ENCODE data around the gene CDPF1. TPM values are rescaled to one million over a fixed set of nuclear protein-coding genes. Genes with fewer than 3 reads are reported as not detected.

The CDPF1 gene
- total and polyA plus RNA-seq, 2 of the 4 experiments (the other 2 are of a cell fraction), result 11.5 to 14.5 TPM

- Histone ChIP-seq H3K4ac (ENCODE audit: low read depth, low read length) (no peak overlapping the region), H3K27ac (ENCODE audit: insufficient read depth, low read length) (no peak overlapping the region), H2BK20ac (ENCODE audit: low read depth, low read length) (no peak overlapping the region), H4K20me1 (ENCODE audit: insufficient read depth, low read length) (no peaks in the 10 kb centered on the region; the same call in 1 of the 2 replicates), H3K9me1 (ENCODE audit: insufficient read depth, low read length) (peaks cover 4% of the 10 kb centered on the region), H3K4me2 (ENCODE audit: low read depth, low read length) (no peak overlapping the region), H3K27me3 (ENCODE audit: control insufficient read depth, insufficient read depth, low read length) (no peaks in the 10 kb centered on the region), H2AK5ac (ENCODE audit: low read depth, low read length) (no peak overlapping the region), H2AFZ (replicated peaks; ENCODE audit: low read length, poor library complexity) (no peak overlapping the region), H4K5ac (ENCODE audit: low read depth, low read length) (no peak overlapping the region), H2BK5ac (ENCODE audit: low read depth, low read length, poor library complexity, severe bottlenecking) (no peak overlapping the region), H3K4me3 (ENCODE audit: insufficient read depth, low read depth, low read length) (no peak overlapping the region), H2BK15ac (ENCODE audit: low read depth, low read length) (no peak overlapping the region), H3K79me1 (ENCODE audit: low read depth in 1 of 2, low read length in 2 of 2) (peaks cover 4 to 7% of the 10 kb centered on the region in 2 experiments; a peak in 2 of 4 replicates), H3K14ac (replicated peaks; ENCODE audit: low read depth, low read length) (no peak overlapping the region), H4K91ac (ENCODE audit: insufficient read depth, low read depth, low read length) (no peak overlapping the region), H3K9ac (ENCODE audit: low read depth, low read length) (no peak overlapping the region), H3K4me1 (ENCODE audit: control insufficient read depth, insufficient read depth, low read length) (no peaks in the 10 kb centered on the region), H3K9me3 (ENCODE audit: control insufficient read depth, insufficient read depth, low read length) (no peaks in the 10 kb centered on the region), H3K56ac (ENCODE audit: extremely low read depth, insufficient read depth, low read length) (no peak overlapping the region), H3K36me3 (ENCODE audit: control insufficient read depth, insufficient read depth, low read length) (peaks cover 28% of the 10 kb centered on the region), H2AK9ac (replicated peaks; ENCODE audit: low read depth, low read length, poor library complexity) (no peak overlapping the region), H3K23ac (ENCODE audit: low read depth, low read length) (no peak overlapping the region), H3K18ac (ENCODE audit: low read depth, low read length) (no peak overlapping the region), H2BK120ac (ENCODE audit: low read depth, low read length) (no peak overlapping the region), H4K8ac (ENCODE audit: low read depth in 2 of 2, low read length in 2 of 2) (no peak overlapping the region)
- CTCF ChIA-PET, result no interaction called here
- no peak for ATAC-seq (ENCODE audit: low read depth)
- intact Hi-C loops (cut with micrococcal nuclease) (no loop called here), in situ Hi-C loops (cut with MboI; ENCODE audit: low sequenced_read_pairs) (no loop called here), dilution Hi-C loops (cut with HindIII; ENCODE audit: low sequenced_read_pairs, unreplicated experiment) (no loop called here)
- POLR2A ChIA-PET (ENCODE audit: unreplicated experiment), result no interaction called here
- DNase-seq, result no peak
- TF ChIP-seq NFE2L2 (IDR thresholded peaks at IDR 0.05; ENCODE audit: low read depth, low read length), result no peak
- TF ChIP-seq FOS (IDR thresholded peaks at IDR 0.05; ENCODE audit: low read depth, low read length), result no peak
- no peak for TF ChIP-seq MAFK (IDR thresholded peaks at IDR 0.05; ENCODE audit: low read depth, low read length)
- no peak for TF ChIP-seq CHD1 (IDR thresholded peaks at IDR 0.05; ENCODE audit: low read depth, low read length)
- no peak for TF ChIP-seq BHLHE40 (IDR thresholded peaks at IDR 0.05; ENCODE audit: low read depth, low read length)
- TF ChIP-seq ELK1 (IDR thresholded peaks at IDR 0.05; ENCODE audit: borderline replicate concordance, low read depth, low read length), result no peak
- no peak for TF ChIP-seq POLR2A (IDR thresholded peaks at IDR 0.05; ENCODE audit: low read depth, low read length)
- TF ChIP-seq RFX5 (IDR thresholded peaks at IDR 0.05; ENCODE audit: low read depth, low read length), result no peak
- no peak for TF ChIP-seq USF2 (IDR thresholded peaks at IDR 0.05; ENCODE audit: low read depth, low read length)
- no peak for TF ChIP-seq CTCF (conservative IDR thresholded peaks at IDR 0.05; ENCODE audit: low read depth, low read length)
- TF ChIP-seq CEBPB (IDR thresholded peaks at IDR 0.05; ENCODE audit: low read depth, low read length), result no peak
- TF ChIP-seq MAZ (IDR thresholded peaks at IDR 0.05; ENCODE audit: borderline replicate concordance, low read depth, low read length), result no peak
- 76% methylated on average over 7 of the region's 17 CpGs; no CpG with 5 or more reads in 1 of the 2 experiments for WGBS, 2 experiments (ENCODE audit: extremely low coverage in 2 of 2, insufficient read length in 1 of 2)
- no TSS peak for BruUV-seq (replicated peaks)
Measured at GRCh38 chr22:46201059-46201757, 48.9 kb downstream of the CDPF1 start.
